Activated CD4-positive, alpha-beta T cell treated with anti-CD3 and anti-CD28 coated beads for 36 hours (primary cell): ENCODE measurements around the gene SLC9B2. TPM values are rescaled to one million over a fixed set of nuclear protein-coding genes. Genes with fewer than 3 reads are reported as not detected.

Source experiments
- ATAC-seq: fragments of 200-7000 bp; cut with Tn5 transposase; one replicate; pipeline ENCODE4 v1.10.0; 2021; ENCODE audit warnings: mild to moderate bottlenecking, moderate library complexity
- CTCF ChIA-PET: fragments of 350-600 bp; sonication (Branson Sonifier 250); formaldehyde crosslinking; loops from one replicate; lab custom pipeline; 2021; ENCODE audit warnings: antibody characterized with exemption; lab: Charles Lee
- POLR2A ChIA-PET: fragments of 350-600 bp; sonication (Branson Sonifier 250); formaldehyde crosslinking; loops from one replicate; lab custom pipeline; 2021; ENCODE audit warnings: antibody characterized with exemption, inconsistent platforms; lab: Charles Lee
- DNase-seq: peaks from one replicate; pipeline ENCODE4 v3.0.0-alpha.2; 2020
- H3K27ac Mint-ChIP-seq: one replicate; pipeline ENCODE4 v1.8.0; 2021; ENCODE audit warnings: mixed read lengths
- H3K27me3 Mint-ChIP-seq: one replicate; pipeline ENCODE4 v1.8.0; 2021; ENCODE audit warnings: mixed read lengths
- H3K36me3 Mint-ChIP-seq: one replicate; pipeline ENCODE4 v1.8.0; 2021; ENCODE audit warnings: low read depth, mixed read lengths
- H3K4me1 Mint-ChIP-seq: one replicate; pipeline ENCODE4 v1.8.0; 2021; ENCODE audit warnings: mixed read lengths
- H3K4me3 Mint-ChIP-seq: one replicate; pipeline ENCODE4 v1.8.0; 2021; ENCODE audit warnings: mild to moderate bottlenecking, moderate library complexity, mixed read lengths
- H3K9me3 Mint-ChIP-seq: one replicate; pipeline ENCODE4 v1.8.0; 2021; ENCODE audit warnings: low read depth, mixed read lengths
- intact Hi-C, 2 experiments: fragments of 100-400 bp; cut with DNase I in 1 of 2; cut with micrococcal nuclease in 1 of 2; formaldehyde crosslinking; loops; one replicate each; pipeline versions ENCODE4 v1.14.2 to v1.15.1; 2022 to 2024; cut with DNase I, micrococcal nuclease
- total RNA-seq, 2 experiments: library from RNA; stranded (reverse); gene quantifications; one replicate each; pipeline ENCODE4 v1.2.3, GENCODE V29; 2021

SLC9B2 gene
- total RNA-seq, 2 experiments from 2014 or later: 30.6 to 31.2 TPM

DNA sequence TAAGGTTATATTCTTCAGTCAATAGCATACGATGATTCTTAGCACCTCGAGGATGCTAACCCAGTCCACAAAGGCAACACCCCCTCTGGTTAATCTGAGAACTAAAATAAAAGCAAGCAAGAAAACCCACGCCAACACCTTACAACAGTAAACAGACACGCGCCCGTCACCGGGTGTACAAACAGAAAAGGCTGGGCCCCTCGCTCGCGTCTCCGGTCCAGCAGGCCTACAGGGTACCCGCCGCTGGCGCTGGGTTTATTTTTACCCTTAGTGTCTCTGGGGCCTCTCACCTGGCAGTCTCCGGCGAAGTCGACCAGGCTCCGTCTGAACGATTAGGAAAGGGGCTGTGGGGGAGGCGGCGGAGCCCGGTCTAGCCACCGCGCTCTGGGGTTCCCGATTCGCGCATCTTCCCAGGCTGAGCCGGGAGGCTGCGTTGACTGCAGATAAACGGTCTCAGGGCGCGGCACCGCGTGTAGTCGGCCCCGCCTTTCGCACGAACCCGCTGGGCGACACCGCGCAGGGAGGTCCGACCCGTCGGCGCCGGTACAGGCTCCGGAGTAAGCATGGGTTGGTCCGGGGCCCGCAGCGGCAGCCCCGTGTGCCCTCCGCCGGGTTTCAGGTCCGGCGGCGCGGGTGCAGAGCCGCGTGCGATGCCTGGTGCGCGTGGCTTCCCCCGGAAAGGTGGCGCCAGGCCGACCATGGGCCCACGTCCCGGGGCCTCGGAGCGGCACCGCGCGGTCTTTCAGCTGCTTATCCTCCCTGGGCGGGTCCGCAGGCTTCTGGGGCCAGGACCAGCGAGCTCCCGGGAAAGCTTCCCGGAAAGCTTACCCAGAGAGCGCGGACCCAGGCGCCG lies 441 bp downstream of the SLC9B2 start:
- ChIA-PET CTCF (interaction anchor here (0.8 to 2.0 kb wide), 7 partner anchors 11 to 645 kb away, joined by 3 to 13 read pairs (median 4); partner anchors contain the start of gene BDH2), POLR2A (interaction anchor here (0.5 to 0.7 kb wide), 3 partner anchors 24 to 731 kb away, joined by 3 to 4 read pairs (median 3); no protein-coding TSS in a partner anchor)
- DNase-seq: peak; percentile 79
- peak overlapping the region; percentile 99 for H3K27ac Mint-ChIP-seq
- peak; percentile 63 for ATAC-seq
- H3K36me3 Mint-ChIP-seq: peaks cover 24% of the 10 kb centered on the region
- H3K4me3 Mint-ChIP-seq: peak overlapping the region; percentile 84
- no peaks in the 10 kb centered on the region for H3K27me3 Mint-ChIP-seq
- H3K4me1 Mint-ChIP-seq: peaks cover 45% of the 10 kb centered on the region
- intact Hi-C loops: loop anchor here (1.0 to 5.0 kb wide), 10 partner anchors 23 to 731 kb away; partner anchors contain the start of genes BDH2 (in 2 of the 2), SLC9B1 (in 2 of the 2), UBE2D3 (in 2 of the 2) and CISD2 (in 1 of the 2)
- H3K9me3 Mint-ChIP-seq: no peaks in the 10 kb centered on the region

GRCh38 chr4:103075435-103075893 lies 1.1 kb downstream of the SLC9B2 start:
- DNase-seq: no peak
- peak overlapping the region; percentile 99 for H3K27ac Mint-ChIP-seq
- ATAC-seq: peak; percentile 1
- H3K27me3 Mint-ChIP-seq: no peaks in the 10 kb centered on the region
- H3K36me3 Mint-ChIP-seq: peaks cover 21% of the 10 kb centered on the region
- ChIA-PET CTCF (interaction anchor here (0.6 to 2.0 kb wide), 7 partner anchors 10 to 326 kb away, joined by 3 to 13 read pairs (median 3); partner anchors contain the start of gene BDH2), POLR2A (interaction anchor here (0.5 to 1.5 kb wide), 3 partner anchors 23 to 1425 kb away, joined by 4 to 6 read pairs (median 4); partner anchors contain the start of gene UBE2D3)
- H3K4me3 Mint-ChIP-seq: peak overlapping the region; percentile 84
- intact Hi-C loops: loop anchor here in 1 of 2 experiments (5.0 kb wide), 1 partner anchor 208 kb away; the partner anchor contains the start of gene CISD2
- H3K4me1 Mint-ChIP-seq: peaks cover 45% of the 10 kb centered on the region
- no peaks in the 10 kb centered on the region for H3K9me3 Mint-ChIP-seq

- POLR2A ChIA-PET: interaction anchor here (0.6 to 1.5 kb wide), 2 partner anchors 248 to 1425 kb away, joined by 4 to 6 read pairs; partner anchors contain the start of gene UBE2D3
- CTCF ChIA-PET: interaction anchor here (0.6 to 2.0 kb wide), 9 partner anchors 10 to 326 kb away, joined by 3 to 13 read pairs (median 3); partner anchors contain the start of gene BDH2
- Mint-ChIP-seq H3K27ac (peak overlapping the region; percentile 99), H3K9me3 (no peaks in the 10 kb centered on the region), H3K4me3 (peak overlapping the region; percentile 84), H3K4me1 (peaks cover 45% of the 10 kb centered on the region), H3K27me3 (no peaks in the 10 kb centered on the region), H3K36me3 (peaks cover 21% of the 10 kb centered on the region)
- intact Hi-C loops: loop anchor here in 1 of 2 experiments (5.0 kb wide), 1 partner anchor 208 kb away; the partner anchor contains the start of gene CISD2
- ATAC-seq (peak; percentile 7), DNase-seq (no peak)
Observed at GRCh38 chr4:103074744-103075434, 1.7 kb downstream of the SLC9B2 start.

GRCh38 chr4:103073792-103074438 lies 2.6 kb downstream of the SLC9B2 start:
- intact Hi-C loops: no loop called here
- Mint-ChIP-seq H3K4me1 (peaks cover 44% of the 10 kb centered on the region), H3K27ac (no peak overlapping the region), H3K4me3 (peak overlapping the region; percentile 84), H3K36me3 (peaks cover 24% of the 10 kb centered on the region), H3K9me3 (no peaks in the 10 kb centered on the region), H3K27me3 (no peaks in the 10 kb centered on the region)
- DNase-seq (no peak), ATAC-seq (no peak)
- POLR2A ChIA-PET: interaction anchor here (0.5 to 1.5 kb wide), 3 partner anchors 247 to 812 kb away, joined by 3 to 6 read pairs (median 4); partner anchors contain the start of gene UBE2D3
- CTCF ChIA-PET: interaction anchor here (0.5 to 2.0 kb wide), 4 partner anchors 18 to 353 kb away, joined by 3 to 13 read pairs (median 3); no protein-coding TSS in a partner anchor

- CTCF ChIA-PET: no interaction called here
Observed at GRCh38 chr4:103067841-103068547, 8.6 kb downstream of the SLC9B2 start.

GRCh38 chr4:103060453-103061148 lies 16.0 kb downstream of the SLC9B2 start:
- CTCF ChIA-PET: interaction anchor here (0.6 to 2.3 kb wide), 5 partner anchors 9 to 343 kb away, joined by 3 to 11 read pairs (median 7); partner anchors contain the start of gene BDH2
- POLR2A ChIA-PET: no interaction called here
- DNase-seq: no peak
- Mint-ChIP-seq H3K4me1 (no peaks in the 10 kb centered on the region), H3K9me3 (peaks cover 3% of the 10 kb centered on the region), H3K27ac (no peak overlapping the region), H3K36me3 (peaks cover 43% of the 10 kb centered on the region), H3K4me3 (no peak overlapping the region), H3K27me3 (no peaks in the 10 kb centered on the region)
- ATAC-seq: no peak
- intact Hi-C loops: no loop called here

More at GRCh38 chr4:103067841-103068547, 8.6 kb downstream of the SLC9B2 start:
- no peaks in the 10 kb centered on the region for H3K27me3 Mint-ChIP-seq
- intact Hi-C loops: no loop called here
- peaks cover 45% of the 10 kb centered on the region for H3K36me3 Mint-ChIP-seq
- peaks cover 25% of the 10 kb centered on the region for H3K4me1 Mint-ChIP-seq
- no peaks in the 10 kb centered on the region for H3K9me3 Mint-ChIP-seq
- no peak overlapping the region for H3K27ac Mint-ChIP-seq
- DNase-seq (no peak), ATAC-seq (peak; percentile 69)
- H3K4me3 Mint-ChIP-seq: no peak overlapping the region
- POLR2A ChIA-PET: no interaction called here

- no peaks in the 10 kb centered on the region for H3K27me3 Mint-ChIP-seq
Observed at GRCh38 chr4:103054030-103054429, 22.5 kb downstream of the SLC9B2 start.

DNA sequence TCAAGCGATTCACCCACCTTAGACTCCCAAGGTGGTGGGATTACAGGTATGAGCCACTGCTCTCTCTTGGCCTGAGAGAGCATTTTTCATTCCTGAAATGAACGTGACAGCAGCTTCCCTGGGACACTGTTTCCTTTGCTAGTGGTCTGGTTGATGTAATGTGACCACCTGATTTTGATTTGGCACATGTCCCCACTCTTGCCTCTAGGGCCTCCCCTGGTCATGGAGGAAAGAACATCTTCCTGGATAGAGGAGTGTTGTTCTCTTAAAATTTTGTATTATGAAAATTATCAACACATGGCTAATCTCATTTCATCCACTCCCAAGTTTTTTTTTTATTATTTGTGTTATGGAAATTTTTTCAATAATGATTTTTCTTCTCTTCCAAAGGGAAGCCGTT lies 23.8 kb downstream of the SLC9B2 start:
- CTCF ChIA-PET: interaction anchor here (0.8 to 3.0 kb wide), 6 partner anchors 7 to 1962 kb away, joined by 3 to 16 read pairs (median 4); no protein-coding TSS in a partner anchor
- DNase-seq: no peak
- Mint-ChIP-seq H3K27ac (no peak overlapping the region), H3K27me3 (no peaks in the 10 kb centered on the region), H3K4me3 (no peak overlapping the region), H3K4me1 (peaks cover 14% of the 10 kb centered on the region), H3K9me3 (no peaks in the 10 kb centered on the region), H3K36me3 (peaks cover 17% of the 10 kb centered on the region)
- POLR2A ChIA-PET: interaction anchor here (0.7 kb wide), 1 partner anchor 225 kb away, joined by 5 read pairs; no protein-coding TSS in a partner anchor
- no peak for ATAC-seq
- intact Hi-C loops: no loop called here

More at GRCh38 chr4:103054030-103054429, 22.5 kb downstream of the SLC9B2 start:
- H3K27ac Mint-ChIP-seq: no peak overlapping the region
- peaks cover 14% of the 10 kb centered on the region for H3K4me1 Mint-ChIP-seq
- DNase-seq: no peak
- ATAC-seq: no peak
- H3K4me3 Mint-ChIP-seq: no peak overlapping the region
- peaks cover 9% of the 10 kb centered on the region for H3K36me3 Mint-ChIP-seq
- ChIA-PET POLR2A (no interaction called here), CTCF (interaction anchor here (0.7 to 1.0 kb wide), 2 partner anchors 17 to 20 kb away, joined by 3 read pairs; no protein-coding TSS in a partner anchor)
- intact Hi-C loops: no loop called here
- H3K9me3 Mint-ChIP-seq: no peaks in the 10 kb centered on the region

DNA sequence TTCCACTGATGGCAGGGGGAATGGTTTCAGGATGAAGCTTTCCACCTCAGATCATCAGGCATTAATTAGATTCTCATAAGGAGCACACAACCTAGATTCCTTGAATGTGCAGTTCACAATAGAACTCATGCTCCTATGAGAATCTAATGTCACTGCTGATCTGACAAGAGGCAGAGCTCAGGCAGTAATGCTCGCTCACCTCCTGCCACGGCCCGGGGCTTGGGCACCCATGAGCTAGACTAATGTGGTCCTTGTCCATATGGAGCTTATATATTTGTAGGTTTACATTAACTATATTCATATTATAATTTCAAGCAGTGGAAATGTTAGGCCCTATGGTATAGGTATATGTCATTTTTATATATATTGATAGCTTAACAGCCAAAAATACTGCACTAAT lies 24.4 kb downstream of the SLC9B2 start:
- H3K9me3 Mint-ChIP-seq: no peaks in the 10 kb centered on the region

More for the DNA sequence above, 24.4 kb downstream of the SLC9B2 start:
- H3K27ac Mint-ChIP-seq: no peak overlapping the region
- ChIA-PET POLR2A (interaction anchor here (0.6 to 0.7 kb wide), 2 partner anchors 24 to 224 kb away, joined by 4 to 5 read pairs; no protein-coding TSS in a partner anchor), CTCF (interaction anchor here (0.8 to 3.0 kb wide), 10 partner anchors 8 to 1963 kb away, joined by 3 to 16 read pairs (median 4); partner anchors contain the start of gene BDH2)
- intact Hi-C loops: no loop called here
- H3K4me3 Mint-ChIP-seq: no peak overlapping the region
- peaks cover 14% of the 10 kb centered on the region for H3K4me1 Mint-ChIP-seq
- DNase-seq: no peak
- no peak for ATAC-seq
- peaks cover 22% of the 10 kb centered on the region for H3K36me3 Mint-ChIP-seq
- no peaks in the 10 kb centered on the region for H3K27me3 Mint-ChIP-seq
